Left lobe of liver (tissue), 1 donor: ENCODE measurements around the gene SPDL1. TPM values are rescaled to one million over a fixed set of nuclear protein-coding genes. Genes with fewer than 3 reads are reported as not detected.

Experiments used
- total RNA-seq: library from RNA; stranded (reverse); gene quantifications from one replicate; pipeline ENCODE4 v1.2.1, GENCODE V29; 2021
- donor health status: DM: no; HTN: yes; CAD: no.

Gene SPDL1
- total RNA-seq, 1 donor from 2014 or later = 1.8 TPM

Other genes with a start within 250 kb of the SPDL1 start
- 4.1 TPM for gene DOCK2, start 53.5 kb downstream of the SPDL1 start, total RNA-seq